Stimulated activated CD4-positive, alpha-beta T cell treated with anti-CD3 and anti-CD28 coated beads, Interleukin-12 subunit alpha, Interleukin-12 subunit beta, amount 100 ng/mL, for 24 hours (primary cell): ENCODE results near the gene ZNF511.
"Not testable (repeated sequence)": the region's sequence is repeated elsewhere in the genome, so short reads cannot be mapped to it uniquely, and the experiment has no call there.

Source experiments
- DNase-seq, 2 experiments: peaks; one replicate each; pipeline ENCODE4 v3.0.0-alpha.2; 2020; ENCODE audit warnings: low read depth in 2 of 2

The ZNF511 gene

DNA sequence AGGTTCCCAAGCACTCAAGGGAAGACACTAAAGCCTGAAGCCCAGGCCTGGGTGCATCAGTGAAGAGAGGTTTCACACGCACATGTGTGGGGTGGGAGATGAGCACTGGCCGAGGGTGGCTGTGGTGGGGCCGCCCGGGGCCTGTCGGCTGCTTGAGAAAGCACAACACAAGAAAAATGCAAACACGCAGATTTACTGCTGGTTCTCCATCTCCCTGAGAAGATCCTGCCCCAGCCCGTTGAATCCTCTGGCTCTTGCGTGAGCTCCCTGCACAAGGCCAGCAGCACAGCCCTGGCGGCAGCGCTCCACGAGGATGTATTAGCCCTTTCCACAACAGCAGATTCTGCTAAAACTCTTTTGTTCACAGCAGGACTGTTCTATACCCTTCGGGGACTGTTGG lies 6.2 kb downstream of the ZNF511 start:
- no peak for DNase-seq

DNA sequence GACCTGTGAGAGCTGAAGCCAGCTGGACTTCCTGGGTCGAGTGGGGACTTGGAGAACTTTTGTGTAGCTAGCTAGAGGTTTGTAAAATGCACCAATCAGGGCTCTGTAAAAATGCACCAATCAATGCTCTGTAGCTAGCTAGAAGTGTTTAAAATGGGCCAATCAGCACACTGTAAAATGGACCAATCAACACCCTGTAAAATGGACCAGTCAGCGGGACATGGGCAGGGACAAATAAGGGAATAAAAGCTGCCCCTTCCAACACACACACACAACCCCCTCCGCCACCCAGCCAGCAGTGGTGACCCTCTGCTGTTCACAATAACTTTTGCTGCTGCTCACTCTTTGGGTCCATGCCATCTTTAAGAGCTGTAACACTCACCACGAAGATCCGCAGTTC lies 7.1 kb downstream of the ZNF511 start:
- no peak for DNase-seq

DNA sequence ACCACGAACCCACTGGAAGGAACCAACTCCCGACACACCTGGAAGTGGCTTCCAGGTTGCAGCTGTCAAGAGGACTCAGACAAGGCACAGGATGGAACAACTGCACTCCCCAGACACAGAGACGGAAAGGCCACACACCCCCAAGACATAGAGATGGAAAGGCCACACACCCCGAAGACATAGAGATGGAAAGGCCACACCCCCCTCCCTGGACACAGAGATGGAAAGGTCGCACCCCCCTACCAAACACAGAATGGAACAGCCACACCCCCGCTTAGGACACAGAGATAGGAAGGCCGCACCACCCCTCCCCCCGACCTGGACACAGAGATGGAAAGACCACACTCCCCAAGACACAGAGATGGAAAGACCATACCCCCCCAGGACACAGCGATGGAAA lies 7.6 kb downstream of the ZNF511 start:
- no peak for DNase-seq

DNA sequence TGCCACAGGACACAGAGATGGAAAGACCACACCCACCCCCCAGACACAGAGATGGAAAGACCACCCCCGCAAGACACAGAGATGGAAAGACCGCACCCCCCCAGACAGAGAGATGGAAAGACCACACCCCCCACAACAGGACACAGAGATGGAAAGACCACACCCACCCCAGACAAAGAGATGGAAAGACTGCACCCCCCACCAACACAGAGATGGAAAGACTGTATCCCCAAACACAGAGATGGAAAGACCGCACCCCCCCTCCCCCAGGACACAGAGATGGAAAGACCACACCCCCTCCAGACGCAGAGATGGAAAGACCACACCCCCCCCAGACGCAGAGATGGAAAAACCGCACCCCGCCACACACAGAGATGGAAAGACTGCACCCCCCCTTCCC lies 8.0 kb downstream of the ZNF511 start:
- DNase-seq, result no peak

DNA sequence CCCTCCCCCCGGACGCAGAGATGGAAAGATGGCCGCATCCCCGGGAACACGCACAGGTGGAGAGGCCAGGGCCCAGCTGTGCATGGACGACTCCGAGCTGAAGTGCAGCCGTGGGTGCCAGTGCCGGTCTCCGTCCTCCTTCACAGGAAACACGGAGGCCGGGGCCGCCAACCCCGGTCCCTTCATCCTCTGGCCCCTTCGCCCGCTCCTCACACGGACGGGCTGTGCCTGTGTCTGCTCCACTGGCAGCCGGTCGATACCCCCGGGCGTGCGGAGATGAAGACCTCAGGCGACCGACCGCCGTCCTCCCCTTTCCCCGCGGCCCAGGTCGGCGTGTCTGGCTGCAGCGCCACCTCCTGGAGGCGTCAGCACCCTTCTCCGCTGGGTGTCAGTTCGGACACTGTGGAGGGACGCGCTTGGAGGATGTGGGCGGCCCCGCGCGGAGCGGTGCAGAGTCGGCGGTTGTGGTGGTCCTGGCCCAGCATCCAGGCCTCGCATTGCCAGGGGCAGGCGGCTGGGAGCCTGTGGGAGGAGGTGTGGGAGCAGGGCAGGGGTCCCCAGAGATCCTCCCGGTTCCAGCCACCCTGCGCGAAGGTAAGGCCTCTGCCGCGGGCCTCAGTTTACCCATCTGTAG lies 9.9 kb downstream of the ZNF511 start:
- DNase-seq, result peak; percentile 31 to 59

DNA sequence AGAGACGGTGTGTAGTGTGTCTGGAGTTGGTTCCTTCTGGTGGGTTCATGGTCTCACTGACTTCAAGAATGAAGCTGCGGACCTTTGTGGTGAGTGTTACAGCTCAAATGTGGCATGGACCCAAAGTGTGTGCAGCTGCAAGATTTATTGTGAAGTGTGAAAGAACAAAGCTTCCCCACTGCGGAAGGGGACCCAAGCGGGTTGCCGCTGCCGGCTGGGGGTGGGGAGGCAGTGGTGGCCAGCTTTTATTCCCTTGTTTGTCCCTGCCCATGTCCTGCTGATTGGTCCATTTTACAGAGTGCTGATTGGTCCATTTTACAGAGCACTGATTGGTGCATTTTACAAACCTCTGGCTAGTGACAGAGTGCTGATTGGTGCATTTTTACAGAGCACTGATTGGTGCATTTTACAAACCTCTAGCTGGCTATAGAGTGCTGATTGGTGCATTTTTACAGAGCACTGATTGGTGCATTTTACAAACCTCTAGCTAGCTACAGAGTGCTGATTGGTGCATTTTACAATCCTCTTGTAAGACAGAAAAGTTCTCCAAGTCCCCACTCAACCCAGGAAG lies 12.2 kb downstream of the ZNF511 start:
- DNase-seq, result not testable (repeated sequence)

DNA sequence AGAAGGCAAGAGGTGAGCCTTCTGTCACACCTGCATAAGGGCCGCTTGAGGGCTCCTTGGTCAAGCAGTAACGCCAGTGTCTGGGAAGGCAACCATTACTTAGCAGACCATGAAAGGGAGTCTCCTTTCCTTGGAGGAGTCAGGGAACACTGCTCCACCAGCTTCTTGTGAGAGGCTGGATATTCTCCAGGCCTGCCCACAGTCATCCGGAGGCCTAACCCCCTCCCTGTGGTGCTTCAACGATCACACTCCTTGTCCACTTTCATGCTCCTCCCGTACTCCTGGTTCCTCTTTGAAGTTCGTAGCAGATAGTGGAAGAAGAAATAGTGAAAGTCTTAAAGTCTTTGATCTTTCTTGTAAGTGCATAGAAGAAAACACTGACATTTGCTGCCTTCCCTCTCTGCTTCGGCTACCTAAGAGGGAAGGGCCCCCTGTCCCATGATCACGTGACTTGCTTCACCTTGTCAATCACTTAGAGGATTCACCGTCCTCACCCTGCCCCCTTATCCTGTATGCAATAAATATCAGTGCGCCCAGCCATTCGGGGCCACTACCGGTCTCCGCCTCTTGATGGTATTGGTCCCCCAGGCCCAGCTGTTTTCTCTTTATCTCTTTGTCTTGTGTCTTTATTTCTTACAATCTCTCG lies 13.5 kb downstream of the ZNF511 start:
- not testable (repeated sequence) for DNase-seq

DNA sequence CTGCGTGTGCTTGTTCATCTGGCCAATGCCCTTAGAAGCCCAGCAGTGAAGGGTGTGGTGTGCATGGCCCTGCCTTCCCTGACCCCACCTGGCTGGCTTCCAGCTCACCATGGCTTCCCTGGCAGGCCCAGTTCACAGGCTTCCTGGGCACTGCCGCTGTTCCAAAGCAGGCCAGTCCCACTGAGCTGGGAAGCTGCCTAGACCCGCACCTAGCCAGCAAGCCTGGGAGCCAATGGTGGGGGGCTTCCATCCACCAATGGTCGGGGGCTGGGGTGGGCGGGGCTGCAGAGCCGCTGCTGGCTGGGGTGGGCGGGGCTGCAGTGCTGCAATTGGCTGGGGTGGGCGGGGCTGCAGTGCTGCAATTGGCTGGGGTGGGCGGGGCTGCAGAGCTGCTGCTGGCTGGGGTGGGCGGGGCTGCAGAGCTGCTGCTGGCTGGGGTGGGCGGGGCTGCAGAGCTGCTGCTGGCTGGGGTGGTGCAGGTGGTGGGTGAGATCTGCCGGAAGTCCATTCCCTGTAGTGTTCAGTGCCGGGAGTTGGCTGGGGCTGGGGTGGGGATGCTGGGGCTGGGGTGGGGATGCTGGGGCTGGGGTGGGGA lies 15.6 kb downstream of the ZNF511 start:
- DNase-seq, result peak; percentile 26 to 62

DNA sequence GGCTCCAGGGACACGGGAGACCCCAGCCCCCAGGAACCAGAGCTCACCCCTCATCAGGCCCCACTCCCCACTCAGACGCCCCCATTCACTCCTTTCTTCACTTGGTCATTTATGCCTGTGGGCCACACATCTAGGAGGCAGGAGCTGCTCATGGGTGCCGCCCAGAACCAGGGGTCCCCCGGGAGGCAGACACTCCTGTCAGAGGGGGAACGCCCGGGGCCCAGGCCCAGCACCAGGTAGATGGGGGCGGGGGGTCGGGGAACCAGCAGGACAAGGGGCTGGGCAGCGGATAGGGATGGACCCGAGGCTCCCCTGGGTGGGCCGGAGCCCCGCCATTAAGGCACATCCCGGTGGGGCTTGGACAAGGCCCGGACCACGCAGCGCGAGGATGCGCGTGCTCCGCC lies 16.1 kb downstream of the ZNF511 start:
- no peak for DNase-seq

DNA sequence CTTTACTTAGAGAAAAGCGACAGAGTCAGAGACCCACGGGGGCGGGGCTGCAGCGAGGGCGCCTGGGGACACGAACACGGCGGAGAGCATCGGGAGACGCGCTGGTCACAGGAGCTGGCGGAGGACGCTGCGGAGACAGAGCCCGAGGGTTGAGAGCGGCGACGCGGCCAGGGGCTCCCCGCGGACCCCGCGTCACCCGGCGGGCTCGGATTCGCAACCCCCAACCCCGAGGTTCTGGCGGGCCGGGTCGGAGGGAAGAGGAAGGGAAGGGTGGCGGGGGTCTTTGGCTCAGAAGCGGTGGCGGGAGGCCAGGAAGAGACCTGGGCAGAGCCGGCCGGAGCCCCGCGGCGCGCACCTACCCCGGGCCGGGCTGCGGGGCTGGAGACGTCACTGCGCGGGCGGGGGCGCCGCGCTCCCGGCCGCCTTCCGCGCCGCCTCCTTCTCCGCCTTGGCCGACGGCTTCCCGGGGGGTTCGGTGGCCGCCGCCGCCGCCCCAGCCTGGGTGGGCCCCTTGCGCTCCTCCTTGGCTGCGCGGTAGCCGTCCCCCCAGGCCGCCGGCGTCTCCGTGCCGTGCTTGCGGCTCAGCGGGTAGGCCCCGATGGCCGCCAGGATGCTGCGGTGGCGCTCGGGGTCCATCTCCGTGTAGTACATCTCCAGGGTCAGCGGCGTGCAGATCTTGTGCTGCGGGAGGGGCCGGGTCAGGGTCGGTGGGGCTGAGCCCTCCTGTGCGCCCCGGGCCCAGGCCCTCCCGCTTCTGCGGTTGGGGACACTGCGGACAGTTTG lies 16.9 kb downstream of the ZNF511 start:
- no peak for DNase-seq

DNA sequence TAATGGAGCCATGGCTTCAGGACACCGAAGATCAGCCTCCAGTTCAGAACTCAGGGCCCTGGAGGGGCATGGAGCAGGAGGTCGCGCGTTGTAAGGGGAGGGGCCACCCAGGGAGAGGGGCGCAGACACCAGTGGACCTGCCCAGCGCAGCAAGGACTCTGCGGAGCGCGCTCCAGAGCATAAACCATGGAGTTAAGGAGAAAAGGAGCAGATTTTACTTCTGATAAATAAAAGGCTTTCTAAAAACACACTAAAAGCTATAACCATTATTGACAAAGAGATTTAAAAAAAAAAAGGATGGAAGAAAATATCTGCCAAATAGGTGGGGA lies 17.5 kb downstream of the ZNF511 start:
- no peak for DNase-seq

DNA sequence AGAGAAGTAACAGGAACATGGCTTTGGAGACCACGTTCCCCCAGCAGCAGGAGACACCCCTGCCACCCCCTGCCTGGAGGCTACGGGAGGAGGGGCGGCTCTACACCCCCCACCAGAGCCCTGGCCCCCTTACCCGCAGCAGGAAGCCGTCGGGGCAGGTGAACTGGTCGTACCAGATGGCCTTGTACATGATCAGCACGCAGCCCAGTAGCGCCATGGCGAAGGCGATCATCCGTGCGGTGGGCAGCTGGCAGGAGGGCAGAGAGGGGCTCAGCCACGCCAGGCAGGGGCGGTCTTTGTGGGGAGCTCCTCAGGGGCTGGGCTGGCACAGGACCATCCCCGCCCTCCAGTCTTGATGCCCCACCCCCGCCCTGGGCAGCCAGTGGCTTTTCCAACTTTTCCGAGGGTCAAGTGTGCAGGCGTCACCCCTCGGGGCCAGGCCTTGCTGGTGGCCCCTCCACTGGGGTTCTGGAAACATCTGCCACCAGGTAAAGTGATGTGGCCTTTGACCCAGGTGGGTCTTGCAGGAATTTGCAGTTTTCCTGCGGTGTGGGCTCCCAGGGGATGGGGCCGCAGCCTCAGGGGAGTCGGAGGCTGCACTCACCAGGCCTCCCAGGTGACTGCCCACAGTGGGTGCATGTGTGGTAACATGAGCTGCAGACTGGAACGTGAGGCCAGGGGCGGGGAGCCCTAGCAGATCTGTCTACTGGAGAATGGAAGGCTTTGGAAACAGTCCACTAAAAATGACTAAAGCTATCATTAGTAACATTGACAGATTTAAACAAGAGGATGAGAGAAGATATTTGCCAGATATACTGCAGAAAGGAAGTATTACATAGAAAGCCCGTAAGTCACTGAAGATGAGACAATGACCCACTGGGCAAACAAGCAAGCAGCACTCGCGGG lies 18.3 kb downstream of the ZNF511 start:
- DNase-seq, result no peak

DNA sequence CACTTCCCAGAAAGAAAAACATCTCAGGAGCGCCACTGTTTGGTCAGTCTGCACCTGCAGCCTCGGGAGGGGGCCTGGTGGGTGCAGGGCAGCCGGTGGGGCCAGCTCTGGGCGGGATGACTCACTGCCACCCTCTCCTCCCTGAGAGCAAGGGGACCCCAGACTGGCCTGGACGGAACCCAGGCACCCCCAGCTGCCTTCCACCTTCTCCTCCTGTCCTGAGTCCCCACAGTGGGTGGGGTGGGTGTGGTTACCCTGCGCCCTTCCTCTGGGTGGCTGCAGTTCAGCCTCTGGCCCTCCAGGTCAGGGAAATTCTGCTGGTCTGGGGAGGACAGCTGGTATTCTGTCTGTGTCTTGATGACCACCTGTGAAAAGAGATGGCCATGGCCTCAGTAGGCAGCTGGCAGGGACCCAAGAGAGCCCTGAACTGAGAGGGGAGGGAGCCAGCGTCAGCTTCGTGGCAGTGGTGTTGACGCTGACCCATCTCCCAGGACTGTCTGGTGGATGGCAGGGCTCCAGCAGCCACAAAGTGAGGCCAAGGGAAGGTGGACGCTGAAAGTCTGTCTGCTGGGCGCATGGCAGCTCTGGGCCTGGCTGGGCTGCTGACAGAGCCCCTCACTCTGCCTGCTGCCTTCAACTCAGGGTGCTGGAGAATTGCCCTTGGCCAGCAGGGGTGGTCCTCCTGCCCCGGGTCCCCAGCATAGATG lies 19.1 kb downstream of the ZNF511 start:
- DNase-seq, result no peak

DNA sequence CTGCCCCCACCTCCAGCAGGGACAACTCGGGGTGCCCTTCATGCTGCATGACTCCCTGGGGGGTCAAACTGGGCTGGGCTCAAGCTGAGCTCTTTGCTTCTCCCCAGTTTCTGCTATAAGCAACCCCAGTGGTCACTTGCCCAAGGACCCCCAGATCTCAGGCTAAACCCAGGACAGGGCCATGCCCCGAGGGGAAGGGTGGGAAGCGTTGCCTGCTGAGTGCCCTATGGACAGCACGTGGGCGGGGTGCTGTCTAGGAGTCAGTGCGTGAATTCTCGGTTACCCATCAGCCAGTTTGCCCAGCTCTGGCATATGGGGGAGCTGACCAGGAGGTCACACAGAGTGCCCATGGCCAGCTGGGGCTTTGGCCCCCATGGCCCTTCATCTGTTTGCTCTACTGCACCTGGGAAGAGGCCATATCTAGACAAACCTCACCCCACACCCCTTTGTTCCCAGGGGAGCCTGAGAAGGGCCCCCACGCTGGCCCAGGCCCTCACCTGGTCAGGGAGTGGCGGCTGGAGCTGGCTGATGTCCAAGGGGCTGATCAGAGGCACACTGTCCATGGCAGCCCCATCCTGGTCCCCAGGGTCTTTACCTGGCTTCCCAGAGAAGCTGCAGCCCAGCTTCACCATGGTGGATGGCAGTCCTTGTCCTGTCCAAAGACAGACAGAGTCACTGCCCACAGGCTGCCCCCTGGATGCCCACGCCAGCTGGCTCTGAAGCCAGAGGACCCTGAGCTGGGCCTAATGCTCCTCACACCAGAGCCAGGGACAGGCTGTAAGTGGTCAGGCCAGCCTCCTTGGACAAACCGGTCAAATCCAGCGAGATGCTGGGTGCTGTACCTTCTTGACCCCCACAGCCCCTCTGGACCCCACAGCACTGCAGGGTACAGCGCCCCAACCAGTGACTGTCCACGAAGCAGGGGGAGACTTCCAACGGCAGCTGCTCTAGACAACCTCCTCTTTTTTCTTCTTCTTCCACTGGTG lies 19.9 kb downstream of the ZNF511 start:
- DNase-seq, result no peak

DNA sequence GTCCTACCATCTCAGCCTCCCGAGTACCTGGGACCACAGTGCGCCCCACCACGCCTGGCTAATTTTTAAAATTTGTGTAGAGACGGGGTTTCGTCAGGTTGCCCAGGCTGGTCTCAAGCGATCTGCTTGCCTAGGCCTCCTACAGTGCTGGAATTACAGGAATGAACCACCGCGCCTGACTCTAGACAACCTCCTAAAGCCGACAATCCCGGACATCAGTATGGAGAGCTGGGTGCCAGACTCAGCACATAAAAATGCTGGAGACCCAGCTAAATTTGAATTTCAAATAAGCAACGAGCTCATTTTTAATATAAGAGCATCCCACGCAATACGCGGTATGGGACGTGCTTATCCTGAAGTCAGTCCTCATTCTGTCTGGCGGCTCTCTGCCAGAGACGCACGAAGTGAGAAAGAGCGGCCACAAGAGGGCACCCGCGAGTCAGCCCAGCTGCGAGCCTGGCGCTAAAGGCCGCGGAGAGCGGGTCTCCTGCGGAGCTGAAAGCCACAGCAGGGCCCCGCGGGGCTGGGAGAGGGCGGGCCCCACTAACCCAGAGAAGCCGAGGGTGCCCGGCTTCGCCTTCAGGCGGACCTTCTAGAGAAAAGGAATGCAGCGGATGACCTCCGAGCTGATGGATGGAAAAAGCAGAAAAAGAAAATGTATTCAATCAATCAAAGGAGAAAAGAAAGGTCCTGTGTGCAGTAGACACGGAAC lies 20.9 kb downstream of the ZNF511 start:
- DNase-seq, result peak; percentile 77 to 85

DNA sequence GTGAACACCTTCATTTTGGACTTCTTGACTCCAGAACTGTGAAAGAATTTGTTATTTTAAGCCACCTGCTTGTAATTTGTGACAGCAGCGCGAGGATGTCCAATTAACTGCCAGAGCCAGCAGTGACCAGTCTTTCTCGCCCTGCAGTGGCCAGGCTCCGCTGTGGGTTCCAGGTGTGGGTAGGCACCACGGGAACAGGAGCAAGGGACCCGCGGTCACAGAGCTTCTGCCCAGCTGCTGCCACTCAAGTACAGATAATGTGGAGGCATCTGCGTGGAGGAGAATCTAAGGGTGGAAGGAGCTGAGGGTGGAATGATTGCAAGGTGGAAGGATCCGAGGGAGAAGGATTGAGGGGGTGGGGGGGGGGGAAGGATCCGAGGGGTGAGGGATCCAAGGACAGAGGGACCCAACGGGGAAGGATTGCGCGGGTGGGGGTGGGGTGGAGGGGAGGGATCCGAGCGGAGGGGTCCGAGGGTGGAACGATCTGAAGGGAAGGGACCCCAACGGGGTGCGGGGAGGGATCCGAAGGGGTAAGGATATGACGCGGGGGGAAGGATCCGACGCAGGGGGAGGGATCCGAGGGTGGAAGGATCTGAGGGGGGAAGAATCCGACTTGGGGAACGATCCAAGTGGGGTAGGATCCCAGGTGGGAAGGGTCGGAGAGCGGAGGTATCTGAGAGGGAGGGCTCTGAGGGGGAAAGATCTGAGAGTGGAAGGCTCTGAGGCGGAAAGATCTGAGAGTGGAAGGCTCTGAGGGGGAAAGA lies 24.4 kb downstream of the ZNF511 start:
- no peak for DNase-seq

DNA sequence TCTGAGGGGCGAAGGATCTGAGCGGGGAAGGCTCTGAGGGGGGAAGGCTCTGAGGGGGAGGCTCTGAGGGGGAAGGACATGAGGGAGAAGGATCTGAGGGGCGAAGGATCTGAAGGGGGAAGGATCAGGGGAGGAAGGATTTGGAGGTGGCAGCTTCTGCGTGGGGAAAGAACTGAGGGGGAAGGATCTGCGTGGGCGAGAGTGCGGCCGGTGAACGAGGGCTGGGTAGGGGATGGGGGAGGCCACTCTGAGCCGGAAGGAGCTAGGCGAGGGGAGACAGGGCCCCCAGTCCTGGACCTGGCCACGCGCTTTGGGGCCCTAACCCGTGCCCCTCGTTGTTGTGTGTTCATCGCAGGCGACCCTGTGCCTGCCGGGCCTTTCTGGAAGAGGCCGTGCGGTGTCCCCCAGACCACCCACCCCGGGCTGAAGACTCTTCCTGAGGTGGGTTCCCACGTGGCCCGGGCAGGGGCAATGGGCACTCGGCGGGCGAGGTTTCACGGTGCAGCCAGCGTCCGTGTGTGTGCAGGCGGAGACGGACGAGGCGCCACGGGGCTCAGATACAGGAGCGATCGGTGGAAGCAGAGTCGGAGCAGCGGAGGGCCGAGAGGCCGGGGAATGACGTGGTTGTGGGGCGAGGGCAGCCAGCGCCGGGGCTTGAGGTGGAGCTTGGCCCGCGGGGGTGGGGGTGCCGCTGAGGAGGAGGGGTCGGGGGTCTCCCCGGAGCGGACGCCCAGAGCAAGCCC lies 26.0 kb downstream of the ZNF511 start:
- DNase-seq, result peak in 1 of 2 experiments; percentile 23
